ENCODE results near the gene CACNA2D3. TPM values are rescaled to one million over a fixed set of nuclear protein-coding genes. Genes with fewer than 3 reads are reported as not detected.

CACNA2D3 gene
- total RNA-seq, 1 experiment from 2014 or later, result 0.06 TPM

- no peak for DNase-seq (ENCODE audit: low read depth)
Observed at GRCh38 chr3:54215521-54215920, 93.2 kb downstream of the CACNA2D3 start.

DNA sequence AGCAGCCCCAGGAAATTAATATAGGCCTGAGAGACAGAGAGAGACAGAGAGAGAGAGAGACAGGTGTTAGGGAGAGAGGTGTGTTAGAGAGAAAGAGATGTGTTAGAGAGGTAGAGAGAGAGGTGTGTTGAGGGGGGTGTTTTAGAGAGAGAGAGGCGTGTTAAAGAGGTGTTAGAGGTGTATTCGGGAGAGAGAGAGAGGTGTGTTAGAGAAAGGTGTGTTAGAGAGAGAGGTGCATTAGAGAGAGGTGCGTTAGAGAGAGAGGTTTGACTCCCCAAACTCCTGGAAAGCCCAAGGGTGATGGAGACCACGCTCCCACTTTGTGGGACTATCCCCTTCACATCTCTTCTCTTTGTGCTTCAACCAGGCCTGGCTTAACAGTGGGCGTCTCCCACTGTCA is 95.5 kb downstream of the CACNA2D3 start:
- no peak for DNase-seq (ENCODE audit: low read depth)

DNA sequence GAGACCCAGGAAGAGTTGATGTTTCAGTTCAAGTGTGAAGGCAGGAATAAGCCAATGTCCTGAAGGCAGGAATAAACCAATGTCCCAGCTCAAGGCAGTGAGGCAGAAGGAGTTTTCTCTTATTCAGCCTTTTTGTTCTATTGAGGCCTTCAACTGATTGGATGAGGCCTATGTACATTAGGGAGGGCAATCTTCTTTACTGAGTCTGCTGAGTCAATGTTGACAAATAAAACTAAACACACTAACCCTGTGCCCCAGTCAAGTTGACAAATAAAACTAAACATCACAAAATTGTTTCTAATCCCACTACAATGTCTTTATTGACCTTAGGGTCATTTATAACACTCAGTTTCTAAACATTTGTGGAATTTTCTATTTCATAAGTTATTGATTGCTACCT is 100.0 kb downstream of the CACNA2D3 start:
- no peak for DNase-seq (ENCODE audit: low read depth)

GRCh38 chr3:54223063-54223462 is 100.7 kb downstream of the CACNA2D3 start:
- DNase-seq (ENCODE audit: low read depth), result no peak

- no peak for DNase-seq (ENCODE audit: low read depth)
Observed at GRCh38 chr3:54225841-54226528, 103.6 kb downstream of the CACNA2D3 start.

DNA sequence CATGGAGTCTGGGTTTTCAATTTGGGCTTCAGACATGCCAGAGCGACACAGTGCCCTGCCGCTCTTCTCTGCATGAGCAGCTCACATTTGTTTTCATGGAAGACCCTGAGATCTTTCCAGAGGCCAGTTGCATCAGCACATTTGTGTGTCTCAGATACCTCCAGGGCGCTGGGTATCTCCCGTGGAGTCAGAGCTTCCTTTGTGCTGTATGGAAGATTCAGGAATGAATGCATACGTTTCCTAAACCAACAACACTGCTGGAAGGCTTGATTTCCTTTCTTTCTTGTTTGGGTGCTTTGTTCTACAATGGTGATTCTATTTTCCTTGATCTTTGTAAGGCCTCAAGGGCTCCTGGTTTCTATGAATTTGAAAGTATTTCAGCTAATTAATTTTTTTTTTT is 106.5 kb downstream of the CACNA2D3 start:
- DNase-seq (ENCODE audit: low read depth), result no peak

- no peak for DNase-seq (ENCODE audit: low read depth)
Observed at GRCh38 chr3:54232618-54233017, 110.3 kb downstream of the CACNA2D3 start.

GRCh38 chr3:54235998-54236397 is 113.6 kb downstream of the CACNA2D3 start:
- no peak for DNase-seq (ENCODE audit: low read depth)

DNA sequence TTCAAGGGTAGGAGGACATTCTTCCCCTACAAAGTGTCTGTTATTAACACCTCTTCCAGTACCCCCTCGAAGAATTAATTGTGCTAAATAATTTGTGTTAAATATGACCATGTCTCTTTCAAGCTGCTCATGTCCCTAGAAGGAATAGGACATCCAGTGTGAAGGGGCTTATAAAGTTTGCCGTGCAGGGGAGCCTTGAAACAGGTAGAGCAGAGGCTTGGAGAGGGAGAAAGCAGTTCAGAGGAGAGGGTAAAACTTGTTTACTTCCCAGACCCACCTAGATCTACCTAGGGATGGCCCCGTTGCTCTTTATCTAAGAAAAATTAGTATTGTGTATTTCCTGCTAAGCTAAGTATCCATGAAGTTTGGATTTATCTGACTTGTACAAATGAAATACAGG is 114.8 kb downstream of the CACNA2D3 start:
- DNase-seq (ENCODE audit: low read depth), result no peak

- DNase-seq (ENCODE audit: low read depth), result no peak
Observed at GRCh38 chr3:54237788-54238502, 115.6 kb downstream of the CACNA2D3 start.

- DNase-seq (ENCODE audit: low read depth), result no peak
Observed at GRCh38 chr3:54240309-54240708, 118.0 kb downstream of the CACNA2D3 start.

GRCh38 chr3:54243056-54243931 is 120.9 kb downstream of the CACNA2D3 start:
- peak; percentile 4 for DNase-seq (ENCODE audit: low read depth)

DNA sequence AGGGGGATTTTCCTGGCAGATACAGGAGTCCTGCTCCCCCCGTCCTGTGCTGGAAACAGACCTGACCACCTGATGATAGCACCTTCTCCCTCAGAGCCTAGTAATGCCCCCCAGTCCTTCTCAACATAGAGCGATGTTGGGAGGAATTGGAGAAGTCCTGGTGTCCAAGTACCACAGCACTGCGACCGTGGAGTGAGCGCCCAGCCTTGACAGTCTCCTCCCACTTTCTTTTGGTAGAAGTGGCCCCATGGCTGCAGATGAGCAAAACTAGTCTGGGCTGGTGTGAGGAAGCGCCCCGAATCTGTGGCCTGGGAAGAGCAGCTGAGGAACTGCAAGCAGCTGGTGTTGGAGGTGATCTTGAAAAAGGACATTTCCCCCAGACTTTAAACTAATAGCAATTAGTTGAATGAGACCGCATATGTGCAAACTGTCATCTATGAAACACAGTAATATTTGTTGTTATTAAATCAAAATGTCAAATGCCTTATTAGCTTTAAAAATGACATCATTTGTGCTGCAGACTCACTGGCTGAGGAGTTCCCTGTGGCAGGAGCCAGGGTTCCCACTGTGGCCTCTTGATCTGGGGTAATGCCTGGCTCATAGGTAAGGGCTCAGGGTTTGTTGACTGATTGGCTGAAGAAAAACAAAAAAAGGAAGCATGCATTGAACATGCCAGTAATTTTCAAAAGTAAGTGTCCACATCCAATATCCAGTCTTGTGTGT is 121.8 kb downstream of the CACNA2D3 start:
- DNase-seq (ENCODE audit: low read depth), result no peak

GRCh38 chr3:54251705-54252104 is 129.4 kb downstream of the CACNA2D3 start:
- no peak for DNase-seq (ENCODE audit: low read depth)

DNA sequence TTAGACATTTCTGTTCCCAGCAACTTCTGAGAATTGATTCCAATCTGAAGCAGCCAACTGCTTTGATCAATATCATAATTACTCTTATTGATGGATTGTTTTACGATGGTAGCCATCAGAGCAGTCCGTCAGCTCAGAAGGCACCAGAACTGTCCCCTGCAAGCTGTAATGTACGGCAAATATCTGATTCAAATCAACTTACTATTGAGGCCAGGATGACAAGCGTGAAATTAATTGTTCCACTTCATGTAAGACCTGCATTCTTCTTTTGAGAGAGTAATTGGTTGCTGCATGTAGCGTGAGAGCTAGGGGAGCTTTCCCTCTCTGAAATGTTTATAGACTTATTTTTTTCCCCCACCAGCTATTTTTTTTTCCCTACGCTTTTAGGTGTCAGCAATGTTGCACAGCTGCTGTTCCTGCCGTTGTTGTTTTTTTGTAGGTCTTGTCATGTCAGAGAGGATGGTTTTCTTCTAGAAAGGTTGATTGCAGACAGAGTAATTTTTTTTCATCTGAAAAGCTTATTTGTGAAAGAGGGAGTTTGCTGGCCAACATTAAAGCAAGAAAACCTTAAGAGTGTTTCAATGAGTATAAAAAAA is 134.9 kb downstream of the CACNA2D3 start:
- DNase-seq (ENCODE audit: low read depth), result no peak

DNA sequence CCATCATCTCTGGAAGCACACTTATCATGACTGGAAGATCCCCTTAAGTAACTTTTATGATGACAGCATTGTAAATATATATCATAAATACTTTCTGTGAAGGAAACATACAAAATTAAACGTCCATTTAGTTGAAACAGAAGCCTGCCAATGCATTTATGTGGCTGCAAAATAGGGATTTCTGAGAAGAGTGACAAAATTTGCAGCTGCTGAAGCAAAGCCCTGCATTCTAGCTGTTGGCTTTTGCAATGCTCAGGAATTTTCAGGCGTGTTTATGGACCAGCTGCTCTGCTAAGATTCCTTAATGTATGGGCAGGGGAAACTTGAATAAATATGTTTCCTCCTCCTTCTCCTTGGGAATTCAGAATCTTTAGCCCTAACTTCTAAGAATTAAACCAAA is 137.3 kb downstream of the CACNA2D3 start:
- DNase-seq (ENCODE audit: low read depth), result no peak

DNA sequence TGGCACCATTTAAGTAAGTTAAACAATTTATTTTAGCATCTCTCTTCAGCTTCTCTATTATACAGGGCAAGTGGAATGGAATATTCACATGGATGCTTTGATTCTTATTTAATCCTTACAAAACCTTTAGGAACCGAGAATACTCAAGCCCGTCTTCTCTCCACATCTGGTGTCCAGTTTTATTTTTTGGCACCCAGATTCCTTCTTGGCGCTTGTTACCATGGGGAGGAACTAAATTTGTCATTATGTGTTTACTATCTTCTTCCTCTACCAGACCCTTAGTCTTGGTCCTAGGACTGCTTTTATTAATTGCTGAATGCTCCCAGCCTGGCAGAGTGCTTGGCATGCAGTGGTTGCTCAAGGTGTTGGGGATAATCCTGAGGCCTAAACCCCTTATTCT is 138.8 kb downstream of the CACNA2D3 start:
- no peak for DNase-seq (ENCODE audit: low read depth)

- no peak for DNase-seq (ENCODE audit: low read depth)
Observed at GRCh38 chr3:54262541-54262940, 140.2 kb downstream of the CACNA2D3 start.

GRCh38 chr3:54262946-54263345 is 140.6 kb downstream of the CACNA2D3 start:
- DNase-seq (ENCODE audit: low read depth), result no peak

- no peak for DNase-seq (ENCODE audit: low read depth)
Observed at GRCh38 chr3:54264050-54264449, 141.7 kb downstream of the CACNA2D3 start.

- DNase-seq (ENCODE audit: low read depth), result no peak
Observed at GRCh38 chr3:54270816-54271526, 148.6 kb downstream of the CACNA2D3 start.

All from LHCN-M2 (cell line).